ENCODE results near the gene NSUN4. TPM values are rescaled to one million over a fixed set of nuclear protein-coding genes. Genes with fewer than 3 reads are reported as not detected.
"Not testable (repeated sequence)": the region's sequence is repeated elsewhere in the genome, so short reads cannot be mapped to it uniquely, and the experiment has no call there.

The NSUN4 gene
- total RNA-seq, 4 donors from 2014 or later = 11.4 to 24.5 (median 18.4) TPM

DNA sequence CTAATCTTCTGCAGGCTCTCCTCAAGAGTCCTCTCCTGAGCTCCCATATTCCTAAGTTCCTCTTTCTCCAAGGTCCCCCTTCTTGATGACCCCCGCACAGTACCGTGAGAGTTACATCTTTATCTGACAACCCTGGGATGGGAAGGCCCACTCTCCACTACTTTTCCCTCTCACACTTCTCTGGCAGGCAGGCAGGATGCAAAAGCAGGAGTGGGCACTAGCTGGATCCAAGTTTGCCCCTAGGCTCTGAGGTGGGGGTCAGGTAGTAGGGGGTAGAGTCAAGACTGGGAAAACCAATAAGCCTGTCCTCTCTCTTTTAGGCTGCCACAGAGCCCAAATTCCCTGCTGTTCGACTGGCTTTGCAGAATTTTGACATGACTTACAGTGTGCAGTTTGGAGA is 3.9 kb downstream of the NSUN4 start:
- WGBS, 2 donors (ENCODE audit: low coverage in 1 of 2) = 83 to 100% methylated on average over 1 to 2 of the region's 3 CpGs
- H3K36me3 ChIP-seq = peaks cover 0 to 68% of the 10 kb centered on the region in 2 donors
- H3K9me3 ChIP-seq = no peaks in the 10 kb centered on the region
- H3K4me1 ChIP-seq = peaks cover 0 to 30% (median 7%) of the 10 kb centered on the region in 3 donors
- peak overlapping the region in 1 of 4 donors; percentile 98 for H3K27ac ChIP-seq
- ATAC-seq = no peak
- no peaks in the 10 kb centered on the region for H3K27me3 ChIP-seq
- no peak overlapping the region for H3K4me3 ChIP-seq
- TF ChIP-seq POLR2A (IDR thresholded peaks at IDR 0.05) (no peak), POLR2AphosphoS5 (IDR thresholded peaks at IDR 0.05) (no peak), EP300 (IDR thresholded peaks at IDR 0.05) (no peak)
- TF ChIP-seq, protein P1, sequence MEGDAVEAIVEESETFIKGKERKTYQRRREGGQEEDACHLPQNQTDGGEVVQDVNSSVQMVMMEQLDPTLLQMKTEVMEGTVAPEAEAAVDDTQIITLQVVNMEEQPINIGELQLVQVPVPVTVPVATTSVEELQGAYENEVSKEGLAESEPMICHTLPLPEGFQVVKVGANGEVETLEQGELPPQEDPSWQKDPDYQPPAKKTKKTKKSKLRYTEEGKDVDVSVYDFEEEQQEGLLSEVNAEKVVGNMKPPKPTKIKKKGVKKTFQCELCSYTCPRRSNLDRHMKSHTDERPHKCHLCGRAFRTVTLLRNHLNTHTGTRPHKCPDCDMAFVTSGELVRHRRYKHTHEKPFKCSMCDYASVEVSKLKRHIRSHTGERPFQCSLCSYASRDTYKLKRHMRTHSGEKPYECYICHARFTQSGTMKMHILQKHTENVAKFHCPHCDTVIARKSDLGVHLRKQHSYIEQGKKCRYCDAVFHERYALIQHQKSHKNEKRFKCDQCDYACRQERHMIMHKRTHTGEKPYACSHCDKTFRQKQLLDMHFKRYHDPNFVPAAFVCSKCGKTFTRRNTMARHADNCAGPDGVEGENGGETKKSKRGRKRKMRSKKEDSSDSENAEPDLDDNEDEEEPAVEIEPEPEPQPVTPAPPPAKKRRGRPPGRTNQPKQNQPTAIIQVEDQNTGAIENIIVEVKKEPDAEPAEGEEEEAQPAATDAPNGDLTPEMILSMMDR (IDR thresholded peaks at IDR 0.05) = no peak

DNA sequence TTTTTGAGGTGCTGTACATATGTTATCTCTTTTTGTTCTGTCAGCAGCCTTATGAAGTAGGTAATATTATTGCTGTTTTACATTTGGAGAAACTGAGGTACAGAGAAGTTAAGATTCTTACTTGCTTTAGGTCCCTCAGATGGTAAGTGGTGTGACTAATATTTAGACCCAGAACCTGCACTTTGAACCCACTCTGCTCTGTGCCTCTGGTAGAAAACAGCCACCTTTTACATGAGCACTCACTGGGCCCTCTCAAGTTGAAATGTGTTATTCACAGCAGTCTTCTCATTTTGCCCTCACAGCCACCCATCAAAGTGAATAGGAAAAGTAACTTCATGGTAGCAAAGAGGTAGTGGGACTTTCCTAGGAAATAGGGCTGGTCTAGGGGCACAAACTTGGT is 4.7 kb downstream of the NSUN4 start:
- Histone ChIP-seq H3K4me1 (peaks cover 0 to 23% (median 5%) of the 10 kb centered on the region in 3 donors), H3K9me3 (no peaks in the 10 kb centered on the region), H3K27me3 (no peaks in the 10 kb centered on the region), H3K27ac (no peak overlapping the region), H3K4me3 (no peak overlapping the region), H3K36me3 (peaks cover 0 to 76% of the 10 kb centered on the region in 2 donors)
- no peak for ATAC-seq
- TF ChIP-seq, protein P1 (IDR thresholded peaks at IDR 0.05) = no peak
- TF ChIP-seq POLR2A (IDR thresholded peaks at IDR 0.05) (no peak), POLR2AphosphoS5 (IDR thresholded peaks at IDR 0.05) (no peak)

DNA sequence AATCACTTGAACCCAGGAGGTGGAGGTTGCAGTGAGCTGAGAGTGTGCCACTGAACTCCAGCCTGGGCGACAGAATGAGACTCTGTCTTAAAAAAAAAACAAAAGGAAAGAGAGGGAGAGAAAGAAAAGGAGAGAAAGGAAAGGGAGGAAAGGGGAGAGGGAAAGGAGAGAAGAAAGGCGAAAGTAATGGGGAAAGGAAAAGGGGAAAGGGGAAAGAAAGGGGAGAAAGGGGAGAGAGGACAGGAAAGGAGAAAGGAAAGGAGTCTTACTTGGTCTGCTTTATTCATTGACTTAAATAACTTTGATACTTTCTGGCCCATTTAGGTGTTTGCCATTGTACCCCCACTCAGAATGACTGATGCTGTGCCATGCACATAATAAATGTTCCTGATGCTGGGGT is 11.8 kb downstream of the NSUN4 start:
- WGBS, 2 donors (ENCODE audit: low coverage in 1 of 2) = 71 to 89% methylated on average over 2 of the region's 2 CpGs
- no peaks in the 10 kb centered on the region for H3K9me3 ChIP-seq
- peaks cover 0 to 92% of the 10 kb centered on the region in 2 donors for H3K36me3 ChIP-seq
- H3K4me1 ChIP-seq = peaks cover 0 to 10% (median 0%) of the 10 kb centered on the region in 3 donors
- no peak overlapping the region for H3K4me3 ChIP-seq
- TF ChIP-seq POLR2A (IDR thresholded peaks at IDR 0.05) (no peak), EP300 (IDR thresholded peaks at IDR 0.05) (no peak)
- no peak for ATAC-seq
- H3K27me3 ChIP-seq = no peaks in the 10 kb centered on the region
- no peak overlapping the region for H3K27ac ChIP-seq

DNA sequence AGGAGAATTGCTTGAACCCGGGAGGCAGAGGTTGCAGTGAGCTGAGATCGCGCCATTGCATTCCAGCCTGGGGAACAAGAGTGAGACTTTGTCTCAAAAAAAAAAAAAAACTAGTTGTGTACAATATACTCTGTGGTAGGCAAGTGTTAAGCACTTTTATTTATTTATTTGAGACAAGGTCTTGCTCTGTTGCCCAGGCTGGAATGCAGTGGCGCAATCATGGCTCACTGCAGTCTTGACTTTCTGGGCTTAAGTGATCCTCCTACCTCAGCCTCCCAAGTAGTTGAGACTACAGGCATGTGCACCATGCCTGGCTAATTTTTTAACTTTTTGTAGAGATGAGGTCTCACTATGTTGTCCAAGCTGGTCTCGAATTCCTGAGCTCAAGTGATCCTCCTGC is 15.3 kb downstream of the NSUN4 start:
- ATAC-seq = not testable (repeated sequence)

DNA sequence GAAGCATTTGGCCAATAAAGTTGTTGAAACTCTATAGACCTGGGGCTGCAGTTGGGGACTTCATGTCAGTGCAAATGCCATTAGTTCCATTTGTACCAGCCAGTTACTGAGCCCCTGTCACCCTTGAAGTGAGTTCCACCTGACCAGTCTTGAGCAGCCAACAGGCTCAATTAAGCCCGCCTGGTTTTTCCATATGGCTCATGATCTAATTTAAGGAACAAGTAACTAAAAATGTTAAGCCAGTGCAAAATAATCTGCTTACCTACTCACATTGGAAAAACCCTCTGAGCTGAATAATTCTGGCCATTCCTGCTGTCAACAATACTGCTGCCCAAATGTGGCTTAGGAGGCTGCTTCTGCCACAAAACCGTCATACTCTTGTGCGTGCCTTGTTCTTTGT is 21.6 kb downstream of the NSUN4 start:
- Histone ChIP-seq H3K27ac (no peak overlapping the region), H3K4me1 (no peaks in the 10 kb centered on the region), H3K27me3 (no peaks in the 10 kb centered on the region), H3K36me3 (peaks cover 5 to 92% of the 10 kb centered on the region in 2 donors), H3K9me3 (no peaks in the 10 kb centered on the region), H3K4me3 (no peak overlapping the region)
- no peak for ATAC-seq
- TF ChIP-seq EP300 (IDR thresholded peaks at IDR 0.05) (no peak), POLR2A (IDR thresholded peaks at IDR 0.05) (no peak), POLR2AphosphoS5 (IDR thresholded peaks at IDR 0.05) (no peak)
- TF ChIP-seq, protein P1 (IDR thresholded peaks at IDR 0.05) = no peak
- WGBS, 2 donors (ENCODE audit: low coverage in 1 of 2) = 72 to 88% methylated on average over 2 to 3 of the region's 3 CpGs

More for the DNA sequence above, 15.3 kb downstream of the NSUN4 start:
- not testable (repeated sequence) for H3K27me3 ChIP-seq, H3K4me1 ChIP-seq, H3K27ac ChIP-seq, H3K9me3 ChIP-seq, H3K4me3 ChIP-seq
- WGBS, 2 donors (ENCODE audit: low coverage in 1 of 2) = 94 to 98% methylated on average over 5 of the region's 5 CpGs
- peaks cover 0 to 96% of the 10 kb centered on the region in 2 donors for H3K36me3 ChIP-seq

DNA sequence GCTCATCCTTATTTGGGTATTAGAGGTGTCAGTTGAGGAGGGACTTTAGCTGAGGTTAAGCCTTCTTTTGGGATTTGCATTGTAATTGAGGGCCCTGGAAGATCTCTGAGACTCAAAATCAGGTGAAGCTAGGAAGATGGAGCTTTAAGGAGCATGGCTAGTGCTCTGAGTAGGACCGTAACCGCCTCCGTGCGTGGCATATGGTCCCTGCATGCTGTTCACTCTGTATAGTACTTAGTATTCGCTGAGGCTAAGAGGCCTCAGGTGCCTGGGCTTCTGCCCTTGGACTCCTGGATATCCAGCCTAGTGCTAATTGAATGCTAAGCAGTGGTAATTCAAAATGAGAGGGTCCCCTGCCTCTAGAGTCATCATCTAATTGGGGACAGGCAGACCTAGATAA is 22.5 kb downstream of the NSUN4 start:
- WGBS, 2 donors (ENCODE audit: low coverage in 1 of 2) = no CpG with 5 or more reads among the region's 5 CpGs
- no peak overlapping the region for H3K4me3 ChIP-seq
- H3K27me3 ChIP-seq = no peaks in the 10 kb centered on the region
- H3K36me3 ChIP-seq = peaks cover 5 to 92% of the 10 kb centered on the region in 2 donors
- H3K4me1 ChIP-seq = no peaks in the 10 kb centered on the region
- H3K9me3 ChIP-seq = no peaks in the 10 kb centered on the region
- H3K27ac ChIP-seq = no peak overlapping the region
- no peak for TF ChIP-seq POLR2A (IDR thresholded peaks at IDR 0.05)
- TF ChIP-seq POLR2AphosphoS5 (IDR thresholded peaks at IDR 0.05) = no peak
- TF ChIP-seq EP300 (IDR thresholded peaks at IDR 0.05) = no peak
- TF ChIP-seq, protein P1 (IDR thresholded peaks at IDR 0.05) = no peak
- no peak for ATAC-seq

Measured in gastroesophageal sphincter (tissue), 4 donors.